Esophagus muscularis mucosa (tissue), 4 donors: ENCODE results near the gene CEBPZOS. TPM values are rescaled to one million over a fixed set of nuclear protein-coding genes. Genes with fewer than 3 reads are reported as not detected.
A peak's percentile ranks its signal among the peaks of the same experiment; 100 is the strongest.

Experiments
- DNase-seq: peaks from one replicate; pipeline ENCODE4 v3.0.0-alpha.2; 2017; ENCODE audit errors: extremely low spot score
- H3K27ac ChIP-seq, 4 donors: fragments of 200-600 bp; sonication (generic); replicated peaks in 1 of 4; 1 replicate in 3 of 4; 2 replicates in 1 of 4; pipeline ENCODE4 v1.5.1; 2016 to 2019; ENCODE audit warnings: mild to moderate bottlenecking in 1 of 4
- H3K27me3 ChIP-seq, 4 donors: fragments of 200-600 bp; sonication (generic); one replicate each; pipeline versions ENCODE4 v1.5.1 to v1.6.0; 2016 to 2019
- H3K36me3 ChIP-seq, 4 donors: fragments of 200-600 bp; sonication (generic); one replicate each; pipeline ENCODE4 v1.5.1; 2016 to 2019
- H3K4me1 ChIP-seq, 4 donors: fragments of 200-600 bp; sonication (generic); one replicate each; pipeline ENCODE4 v1.5.1; 2016 to 2019
- H3K4me3 ChIP-seq, 4 donors: fragments of 200-600 bp; sonication (generic); 1 replicate in 2 of 4; 2 replicates in 2 of 4; pipeline ENCODE4 v1.5.1; 2016 to 2019; ENCODE audit warnings: mild to moderate bottlenecking in 4 of 4, moderate library complexity in 1 of 4
- H3K9me3 ChIP-seq, 4 donors: fragments of 200-600 bp; sonication (generic); 1 replicate in 3 of 4; 2 replicates in 1 of 4; pipeline ENCODE4 v1.5.1; 2016 to 2019
- EP300 ChIP-seq: sonication (generic); formaldehyde crosslinking; IDR thresholded peaks from one replicate; pipeline ENCODE4 v1.6.1; 2017; ENCODE audit warnings: antibody characterized with exemption
- POLR2A ChIP-seq: fragments of 450-650 bp; IDR thresholded peaks from one replicate; pipeline ENCODE4 v1.6.1; 2017; ENCODE audit warnings: antibody characterized with exemption, moderate library complexity, mild to moderate bottlenecking, low read depth
- POLR2AphosphoS5 ChIP-seq, 2 donors: sonication (generic); formaldehyde crosslinking; IDR thresholded peaks; one replicate each; pipeline ENCODE4 v1.6.1; 2017; ENCODE audit warnings: antibody characterized with exemption in 2 of 2
- WGBS: methylation state at CpG from one replicate; pipeline ENCODE4 v1.1.5; 2018; 5-methylcytosine and 5-hydroxymethylcytosine counted together
- intact Hi-C: fragments of 100-400 bp; cut with DNase I; formaldehyde crosslinking; loops from one replicate; pipeline ENCODE4 v1.15.1; 2023
- total RNA-seq, 4 donors: library from RNA; depleted of rRNA; stranded (reverse); fragments of >200 nt; gene quantifications; one replicate each; pipeline versions ENCODE4 v1.1.0 to v1.2.1, GENCODE V29; 2016
- TF ChIP-seq, protein P1 (sequence below), 3 experiments: fragments of 200-600 bp in 2 of 3; fragments of 450-650 bp in 1 of 3; sonication (generic) in 2 of 3; IDR thresholded peaks; one replicate each; pipeline ENCODE4 v1.5.1; 2017 to 2019; ENCODE audit warnings: antibody characterized with exemption in 3 of 3, mild to moderate bottlenecking in 2 of 3, moderate library complexity in 1 of 3

Gene CEBPZOS
- total RNA-seq, 4 donors from 2014 or later = 25.2 to 31.6 (median 28.2) TPM

GRCh38 chr2:37180006-37180639 is 16.2 kb upstream of the CEBPZOS start:
- no peaks in the 10 kb centered on the region for H3K4me1 ChIP-seq
- no peak for TF ChIP-seq POLR2AphosphoS5 (IDR thresholded peaks at IDR 0.05)
- TF ChIP-seq, protein P1, sequence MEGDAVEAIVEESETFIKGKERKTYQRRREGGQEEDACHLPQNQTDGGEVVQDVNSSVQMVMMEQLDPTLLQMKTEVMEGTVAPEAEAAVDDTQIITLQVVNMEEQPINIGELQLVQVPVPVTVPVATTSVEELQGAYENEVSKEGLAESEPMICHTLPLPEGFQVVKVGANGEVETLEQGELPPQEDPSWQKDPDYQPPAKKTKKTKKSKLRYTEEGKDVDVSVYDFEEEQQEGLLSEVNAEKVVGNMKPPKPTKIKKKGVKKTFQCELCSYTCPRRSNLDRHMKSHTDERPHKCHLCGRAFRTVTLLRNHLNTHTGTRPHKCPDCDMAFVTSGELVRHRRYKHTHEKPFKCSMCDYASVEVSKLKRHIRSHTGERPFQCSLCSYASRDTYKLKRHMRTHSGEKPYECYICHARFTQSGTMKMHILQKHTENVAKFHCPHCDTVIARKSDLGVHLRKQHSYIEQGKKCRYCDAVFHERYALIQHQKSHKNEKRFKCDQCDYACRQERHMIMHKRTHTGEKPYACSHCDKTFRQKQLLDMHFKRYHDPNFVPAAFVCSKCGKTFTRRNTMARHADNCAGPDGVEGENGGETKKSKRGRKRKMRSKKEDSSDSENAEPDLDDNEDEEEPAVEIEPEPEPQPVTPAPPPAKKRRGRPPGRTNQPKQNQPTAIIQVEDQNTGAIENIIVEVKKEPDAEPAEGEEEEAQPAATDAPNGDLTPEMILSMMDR (IDR thresholded peaks at IDR 0.05) = no peak
- no peak for TF ChIP-seq EP300
- TF ChIP-seq POLR2A = no peak
- H3K4me3 ChIP-seq = no peak overlapping the region
- no peak overlapping the region for H3K27ac ChIP-seq
- no peaks in the 10 kb centered on the region for H3K36me3 ChIP-seq
- DNase-seq = peak; percentile 53
- H3K27me3 ChIP-seq = no peaks in the 10 kb centered on the region
- intact Hi-C loops = no loop called here
- WGBS = 66% methylated on average over 4 of the region's 4 CpGs
- H3K9me3 ChIP-seq = no peaks in the 10 kb centered on the region

DNA sequence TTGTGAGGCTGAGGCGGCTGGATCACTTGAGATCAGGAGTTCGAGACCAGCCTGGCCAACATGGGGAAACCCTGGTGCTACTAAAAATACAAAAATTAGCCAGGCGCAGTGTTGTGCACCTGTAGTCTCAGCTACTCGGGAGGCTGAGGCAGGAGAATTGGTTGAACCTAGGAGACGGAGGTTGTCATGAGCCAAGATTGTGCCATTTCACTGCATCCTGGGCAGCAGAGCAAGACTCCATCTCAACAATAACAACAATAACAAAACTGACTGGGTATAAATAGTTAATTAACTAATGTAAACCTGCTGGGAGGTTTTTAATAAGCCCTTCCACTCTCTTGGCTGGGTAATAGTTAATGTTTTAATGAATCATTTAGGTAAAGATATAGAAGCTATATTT is 15.7 kb upstream of the CEBPZOS start:
- H3K4me3 ChIP-seq = no peak overlapping the region
- no peaks in the 10 kb centered on the region for H3K36me3 ChIP-seq
- intact Hi-C loops = no loop called here
- DNase-seq = no peak
- WGBS = 92% methylated on average over 5 of the region's 5 CpGs
- no peak overlapping the region for H3K27ac ChIP-seq
- no peaks in the 10 kb centered on the region for H3K4me1 ChIP-seq
- no peak for TF ChIP-seq EP300
- TF ChIP-seq, protein P1 (IDR thresholded peaks at IDR 0.05) = no peak
- no peak for TF ChIP-seq POLR2A
- no peak for TF ChIP-seq POLR2AphosphoS5 (IDR thresholded peaks at IDR 0.05)
- no peaks in the 10 kb centered on the region for H3K27me3 ChIP-seq
- H3K9me3 ChIP-seq = no peaks in the 10 kb centered on the region

DNA sequence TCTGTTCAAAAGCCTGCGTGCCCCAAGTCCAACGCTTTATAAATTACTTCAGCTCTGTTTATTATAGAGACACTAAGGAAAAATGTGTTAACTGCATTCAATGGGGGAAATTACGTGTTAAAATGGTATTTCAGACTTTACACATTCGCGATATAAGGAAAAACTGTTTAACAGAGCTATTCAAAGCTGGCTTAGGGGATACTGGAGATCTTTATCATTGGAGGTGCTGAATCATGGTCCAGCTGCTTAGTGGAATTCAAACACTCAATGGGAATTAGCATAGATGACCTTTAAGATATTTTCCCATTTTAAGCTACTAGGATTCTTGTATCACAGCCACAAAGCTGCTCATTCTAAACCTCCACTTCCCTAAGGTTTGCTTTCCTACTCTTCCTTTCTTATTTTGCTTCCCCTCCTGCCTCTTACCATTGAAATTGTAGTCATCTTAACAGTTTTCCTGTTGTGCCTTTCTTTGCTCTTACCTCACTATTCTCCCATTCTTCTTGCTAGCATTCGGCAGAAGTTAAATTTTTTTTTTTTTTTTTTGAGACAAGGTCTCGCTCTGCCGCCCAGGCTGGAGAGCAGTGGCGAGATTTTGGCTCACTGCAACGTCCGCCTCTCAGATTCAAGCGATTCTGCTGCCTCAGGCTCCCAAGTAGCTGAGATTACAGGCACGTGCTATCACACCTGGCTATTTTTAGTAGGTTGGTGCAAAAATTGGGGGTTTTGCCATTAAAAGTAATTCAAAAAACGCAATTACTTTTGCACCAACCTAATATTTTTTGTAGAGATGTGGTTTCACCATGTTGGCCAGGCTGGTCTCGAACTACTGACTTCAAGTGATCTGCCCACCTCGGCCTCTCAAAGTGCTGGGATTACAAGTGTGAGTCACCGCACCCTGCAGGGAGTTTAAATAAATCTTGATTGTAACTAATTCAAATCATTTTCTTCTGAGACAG is 14.3 kb upstream of the CEBPZOS start:
- 71% methylated on average over 17 of the region's 17 CpGs for WGBS
- DNase-seq = no peak
- Histone ChIP-seq H3K27ac (no peak overlapping the region), H3K9me3 (no peaks in the 10 kb centered on the region), H3K4me3 (no peak overlapping the region), H3K27me3 (peaks cover 0 to 6% (median 0%) of the 10 kb centered on the region in 4 donors), H3K4me1 (no peaks in the 10 kb centered on the region), H3K36me3 (no peaks in the 10 kb centered on the region)
- TF ChIP-seq, protein P1 (IDR thresholded peaks at IDR 0.05) = no peak
- TF ChIP-seq POLR2AphosphoS5 (IDR thresholded peaks at IDR 0.05) = no peak
- no peak for TF ChIP-seq EP300
- TF ChIP-seq POLR2A = no peak
- intact Hi-C loops = no loop called here

DNA sequence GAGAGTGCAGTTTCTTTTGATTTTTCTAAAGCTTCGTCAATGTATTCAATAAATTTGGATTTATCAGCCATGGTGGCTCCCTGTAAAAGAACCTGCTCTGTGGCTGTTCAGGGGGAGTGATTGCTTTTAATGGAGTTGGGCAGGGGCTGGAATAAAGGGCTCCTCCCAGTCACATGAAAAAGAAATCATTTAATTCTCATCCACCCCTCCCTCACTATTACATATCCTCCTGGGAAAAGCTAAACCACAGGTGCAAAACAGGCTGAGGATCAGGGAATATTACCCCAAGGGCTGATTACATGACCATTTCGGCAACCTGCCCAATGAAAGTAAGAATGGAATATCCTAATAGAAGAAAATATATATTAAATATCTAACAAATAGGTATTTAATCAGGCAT is 7.7 kb upstream of the CEBPZOS start, which contains the start of gene SULT6B1:
TSS of gene SULT6B1 (minus strand) at position 101 of the 400 bp plus-strand sequence. CDS start at position 71, 30 bp downstream.
- no peak for DNase-seq
- Histone ChIP-seq H3K27ac (peak within 1 kb of the TSS in 1 of 4 donors; percentile 2), H3K4me3 (no peak within 1 kb of the TSS), H3K27me3 (peaks cover 0 to 6% (median 0%) of the 10 kb centered on the region in 4 donors), H3K36me3 (no peaks in the 10 kb centered on the region), H3K9me3 (no peaks in the 10 kb centered on the region), H3K4me1 (no peaks in the 10 kb centered on the region)
- TF ChIP-seq POLR2AphosphoS5 (IDR thresholded peaks at IDR 0.05) (no peak), POLR2A (no peak)
- TF ChIP-seq, protein P1 (IDR thresholded peaks at IDR 0.05) = no peak
- intact Hi-C loops = no loop called here
- WGBS = 100% methylated on average over 2 of the region's 2 CpGs
